Skin of body (tissue), 3 donors: ENCODE results near the gene DIAPH3. TPM values are rescaled to one million over a fixed set of nuclear protein-coding genes. Genes with fewer than 3 reads are reported as not detected.
A peak's percentile ranks its signal among the peaks of the same experiment; 100 is the strongest.

ENCODE experiments used
- DNase-seq: peaks from one replicate; lab custom pipeline; 2025; lab: John Stamatoyannopoulos, UW
- small RNA-seq: library from RNA; depleted of rRNA; stranded (forward); fragments of <200 nt; gene quantifications from one replicate; pipeline ENCODE3, GENCODE V24; 2014; ENCODE audit warnings: low replicate concordance
- total RNA-seq: library from RNA; depleted of rRNA; stranded (reverse); fragments of >200 nt; gene quantifications from one replicate; pipeline ENCODE4 v1.2.3, GENCODE V29; 2014

DIAPH3 gene
- total RNA-seq, 1 donor from 2014 or later = 7.1 TPM

DNA sequence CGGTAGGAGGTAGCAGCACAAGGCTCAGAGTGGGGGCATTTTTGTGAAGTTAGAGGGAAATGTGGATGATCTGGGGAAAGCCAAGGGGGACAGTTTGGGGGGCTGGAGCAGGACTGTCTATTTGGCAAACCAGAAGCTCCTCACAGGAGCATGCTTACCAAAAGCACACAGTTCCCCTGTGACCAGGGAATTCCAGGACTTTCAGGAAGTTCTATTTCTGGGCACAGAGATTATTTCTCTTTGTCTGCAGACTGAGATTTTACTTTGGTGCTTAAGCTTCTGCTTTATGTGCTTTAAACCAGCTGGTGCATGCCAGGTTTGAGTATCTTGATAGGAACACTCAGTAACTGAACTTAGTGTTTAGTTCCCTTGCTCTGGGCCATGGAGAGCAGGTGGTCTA is 525.3 kb downstream of the DIAPH3 start:
- no peak for DNase-seq

DNA sequence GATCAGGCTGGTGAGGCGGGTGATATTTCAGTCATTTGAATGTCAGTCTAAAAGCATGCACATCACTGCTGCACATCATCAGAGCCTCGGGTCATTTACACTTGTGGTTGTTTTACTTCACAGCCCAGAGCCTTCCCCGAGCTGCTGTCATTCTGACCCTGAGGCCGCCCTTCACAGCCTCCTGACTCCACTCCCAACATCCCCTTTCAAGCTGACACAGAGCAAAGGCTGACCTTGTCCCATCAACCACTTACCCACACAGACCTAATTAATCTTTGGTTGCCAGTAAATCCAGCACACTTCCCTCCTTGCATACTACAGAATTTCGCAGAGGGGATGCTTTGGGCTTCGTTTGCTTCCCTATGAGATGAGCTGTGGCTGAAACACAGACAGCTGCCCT is 528.1 kb downstream of the DIAPH3 start:
- no peak for DNase-seq

DNA sequence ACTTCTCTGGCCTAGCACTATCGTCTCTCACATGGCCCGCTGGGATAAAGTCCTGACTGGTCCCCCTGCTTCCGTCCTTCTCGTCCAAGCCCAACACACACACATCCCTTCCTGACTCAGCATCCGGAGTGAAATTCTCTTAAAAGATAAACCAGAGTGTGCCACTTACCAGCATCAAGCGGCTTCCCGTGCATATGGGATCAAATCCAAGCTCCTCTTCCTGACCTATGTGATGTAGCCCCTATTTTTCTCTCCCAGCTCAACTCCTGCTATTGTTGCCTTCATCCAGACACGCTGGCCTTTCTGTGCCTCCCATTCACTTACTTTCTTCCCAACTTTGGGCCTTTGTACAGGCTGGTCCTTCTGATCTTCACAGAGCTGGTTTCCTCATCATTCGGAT is 530.4 kb downstream of the DIAPH3 start:
- DNase-seq = peak; percentile 17

DNA sequence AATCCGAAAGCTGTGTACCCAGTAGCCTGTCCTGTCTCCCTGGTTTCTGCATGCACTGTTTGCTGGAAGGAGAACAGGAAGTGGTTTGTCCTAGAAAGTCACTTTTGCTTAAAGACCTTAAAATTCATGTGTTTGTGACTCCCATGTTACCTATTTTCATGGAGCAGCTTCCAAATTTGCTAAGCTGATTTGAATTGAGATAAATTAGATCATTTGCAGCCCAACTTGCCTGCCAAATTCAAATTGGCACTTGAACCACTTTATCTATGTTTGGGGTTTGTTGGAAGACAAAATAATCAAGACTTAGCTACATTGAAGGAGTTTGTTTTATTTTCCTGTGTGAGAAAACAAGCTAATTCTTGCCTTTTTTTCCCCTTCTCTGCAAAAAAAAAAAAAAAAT is 532.5 kb downstream of the DIAPH3 start:
- DNase-seq = no peak

DNA sequence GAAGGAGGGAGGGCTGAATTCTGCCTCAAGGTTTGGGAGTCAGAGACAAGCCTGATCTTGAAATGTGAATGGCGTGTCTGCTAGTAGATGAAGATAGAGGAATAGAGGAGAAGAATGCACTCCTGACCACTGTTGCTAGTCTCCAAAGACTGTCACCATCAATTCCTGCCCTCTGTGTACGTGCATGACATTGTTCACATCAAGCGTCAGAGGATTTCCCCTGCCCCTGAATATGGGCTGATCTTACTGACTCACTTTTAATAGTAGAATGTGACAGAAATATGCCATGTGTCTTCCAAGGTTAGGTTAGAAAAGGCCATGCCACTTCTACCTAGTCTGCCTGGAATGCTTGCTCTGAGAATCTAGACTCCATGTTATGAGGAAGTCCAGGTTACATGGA is 538.6 kb downstream of the DIAPH3 start:
- DNase-seq = no peak

DNA sequence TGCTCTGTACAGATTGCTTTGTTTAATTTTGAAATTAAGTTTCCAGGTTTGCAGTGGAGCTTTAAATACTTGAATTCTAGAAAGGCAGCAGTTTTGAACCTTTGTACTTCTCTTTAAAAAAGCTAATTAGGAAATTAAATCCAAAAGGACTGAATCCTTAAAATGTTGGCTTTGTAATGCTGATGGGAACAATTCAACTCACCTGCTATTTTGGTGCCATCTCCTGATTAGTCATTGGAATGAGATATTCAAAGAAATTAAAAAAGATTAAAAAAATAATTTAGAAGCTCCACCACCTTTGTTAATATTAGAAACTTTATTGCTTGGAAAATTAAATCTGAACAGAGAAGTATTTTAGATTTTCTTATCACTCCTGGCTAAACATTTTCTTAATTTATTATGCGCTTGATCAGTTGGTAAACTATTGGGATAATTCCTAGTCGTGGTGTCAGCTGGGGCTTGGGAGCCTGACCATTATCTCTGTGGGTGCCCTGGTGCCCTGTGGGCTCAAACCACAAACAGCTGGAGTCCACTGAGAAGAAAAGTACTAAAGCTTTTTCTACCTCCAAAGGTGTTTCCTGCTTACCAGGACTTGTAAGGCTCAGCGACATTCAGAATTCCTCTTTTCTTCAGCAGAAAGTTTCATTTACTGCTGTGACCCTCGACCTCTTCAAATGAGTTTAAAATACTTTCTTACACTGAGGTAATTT is 540.4 kb downstream of the DIAPH3 start:
- DNase-seq = no peak

DNA sequence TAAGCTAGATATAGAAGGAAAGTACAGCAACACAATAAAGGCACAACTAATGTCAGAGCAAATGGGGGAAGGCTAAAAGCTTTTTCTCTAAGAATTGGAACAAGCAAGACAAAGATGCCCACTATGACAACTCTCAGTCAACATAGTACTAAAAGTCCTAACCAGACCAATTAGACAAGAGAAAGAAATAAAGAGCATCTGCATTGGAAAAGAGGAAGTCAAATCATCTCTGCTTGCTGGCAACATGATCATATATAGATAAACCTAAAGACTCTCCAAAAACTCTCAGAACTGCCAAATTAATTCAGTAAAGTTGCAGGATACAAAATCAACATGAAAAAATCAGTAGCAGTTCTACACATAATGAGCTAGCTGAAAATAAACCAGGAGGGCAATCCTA is 542.0 kb downstream of the DIAPH3 start:
- DNase-seq = no peak

Small RNA genes lying within 50 kb of the gene (small RNA-seq; reads per million reads assigned to genes)
- gene RN7SL375P (not detected), gene RNY4P28 (0.17 reads per million)

Other genes starting within 250 kb of the DIAPH3 start
- gene TDRD3, start 233.3 kb upstream of the DIAPH3 start, total RNA-seq = 47.2 TPM